ENCODE results near the gene RPS16. TPM values are rescaled to one million over a fixed set of nuclear protein-coding genes. Genes with fewer than 3 reads are reported as not detected.
"Not testable (repeated sequence)": the region's sequence is repeated elsewhere in the genome, so short reads cannot be mapped to it uniquely, and the experiment has no call there.

Gene RPS16
- total and polyA plus RNA-seq, 2 donors from 2014 or later: 1,461 to 1,965 TPM

GRCh38 chr19:39467941-39468340, 32.2 kb upstream of the RPS16 start:
- FAIRE-seq: no peak

GRCh38 chr19:39465956-39466747, 30.4 kb upstream of the RPS16 start:
- no peaks in the 10 kb centered on the region for H3K9me3 ChIP-seq (ENCODE audit: control insufficient read depth in 2 of 3, insufficient read depth in 1 of 3, low read length in 3 of 3)
- H3K27ac ChIP-seq (ENCODE audit: low read depth in 2 of 2, low read length in 2 of 2): no peak overlapping the region
- intact Hi-C loops (cut with DNase I): no loop called here
- FAIRE-seq (no peak), DNase-seq (no peak)
- no peaks in the 10 kb centered on the region for H3K4me1 ChIP-seq (ENCODE audit: control insufficient read depth in 2 of 3, insufficient read depth in 2 of 3, low read depth in 1 of 3, low read length in 3 of 3)
- TF ChIP-seq CTCF (IDR thresholded peaks at IDR 0.05; ENCODE audit: borderline replicate concordance, extremely low read depth, insufficient read depth): no peak
- no peaks in the 10 kb centered on the region for H3K27me3 ChIP-seq (ENCODE audit: control insufficient read depth, insufficient read depth, low read length)
- no peak overlapping the region for H3K4me3 ChIP-seq (ENCODE audit: low read length in 3 of 3)
- no peak overlapping the region for H3K9ac ChIP-seq (ENCODE audit: low read length in 3 of 3)
- peaks cover 4 to 64% (median 51%) of the 10 kb centered on the region in 3 donors for H3K36me3 ChIP-seq (ENCODE audit: control insufficient read depth in 2 of 3, insufficient read depth in 3 of 3, low read length in 3 of 3)

More at GRCh38 chr19:39467941-39468340, 32.2 kb upstream of the RPS16 start:
- no peak for TF ChIP-seq CTCF (IDR thresholded peaks at IDR 0.05; ENCODE audit: borderline replicate concordance, extremely low read depth, insufficient read depth)
- Histone ChIP-seq H3K36me3 (ENCODE audit: control insufficient read depth in 2 of 3, insufficient read depth in 3 of 3, low read length in 3 of 3) (peaks cover 4 to 77% (median 68%) of the 10 kb centered on the region in 3 donors), H3K27ac (ENCODE audit: low read depth in 2 of 2, low read length in 2 of 2) (no peak overlapping the region), H3K27me3 (ENCODE audit: control insufficient read depth, insufficient read depth, low read length) (no peaks in the 10 kb centered on the region), H3K4me1 (ENCODE audit: control insufficient read depth in 2 of 3, insufficient read depth in 2 of 3, low read depth in 1 of 3, low read length in 3 of 3) (no peaks in the 10 kb centered on the region), H3K9ac (ENCODE audit: low read length in 3 of 3) (no peak overlapping the region), H3K4me3 (ENCODE audit: low read length in 3 of 3) (no peak overlapping the region), H3K9me3 (ENCODE audit: control insufficient read depth in 2 of 3, insufficient read depth in 1 of 3, low read length in 3 of 3) (no peaks in the 10 kb centered on the region)
- intact Hi-C loops (cut with DNase I): no loop called here
- DNase-seq: no peak

- no peak for DNase-seq
- no peaks in the 10 kb centered on the region for H3K9me3 ChIP-seq (ENCODE audit: control insufficient read depth in 2 of 3, insufficient read depth in 1 of 3, low read length in 3 of 3)
- peaks cover 5 to 61% (median 52%) of the 10 kb centered on the region in 3 donors for H3K36me3 ChIP-seq (ENCODE audit: control insufficient read depth in 2 of 3, insufficient read depth in 3 of 3, low read length in 3 of 3)
- H3K4me3 ChIP-seq (ENCODE audit: low read length in 3 of 3): no peak overlapping the region
- no peaks in the 10 kb centered on the region for H3K27me3 ChIP-seq (ENCODE audit: control insufficient read depth, insufficient read depth, low read length)
- FAIRE-seq: no peak
- no peak overlapping the region for H3K27ac ChIP-seq (ENCODE audit: low read depth in 2 of 2, low read length in 2 of 2)
- no peak for TF ChIP-seq CTCF (IDR thresholded peaks at IDR 0.05; ENCODE audit: borderline replicate concordance, extremely low read depth, insufficient read depth)
- intact Hi-C loops (cut with DNase I): no loop called here
- H3K4me1 ChIP-seq (ENCODE audit: control insufficient read depth in 2 of 3, insufficient read depth in 2 of 3, low read depth in 1 of 3, low read length in 3 of 3): no peaks in the 10 kb centered on the region
- no peak overlapping the region for H3K9ac ChIP-seq (ENCODE audit: low read length in 3 of 3)
These were observed 27.7 kb upstream of the RPS16 start for GRCh38 chr19:39463403-39463802.

- Histone ChIP-seq H3K36me3 (ENCODE audit: control insufficient read depth in 2 of 3, insufficient read depth in 3 of 3, low read length in 3 of 3) (peaks cover 0 to 20% (median 5%) of the 10 kb centered on the region in 3 donors), H3K4me1 (ENCODE audit: control insufficient read depth in 2 of 3, insufficient read depth in 2 of 3, low read depth in 1 of 3, low read length in 3 of 3) (peaks cover 0 to 14% (median 0%) of the 10 kb centered on the region in 3 donors)
- H3K27ac ChIP-seq (ENCODE audit: low read depth in 2 of 2, low read length in 2 of 2); DNase-seq; FAIRE-seq; intact Hi-C loops (cut with DNase I); H3K4me3 ChIP-seq (ENCODE audit: low read length in 3 of 3); H3K9me3 ChIP-seq (ENCODE audit: control insufficient read depth in 2 of 3, insufficient read depth in 1 of 3, low read length in 3 of 3); H3K9ac ChIP-seq (ENCODE audit: low read length in 3 of 3); H3K27me3 ChIP-seq (ENCODE audit: control insufficient read depth, insufficient read depth, low read length): not testable (repeated sequence)
These were observed 15.5 kb upstream of the RPS16 start for GRCh38 chr19:39451257-39451656.
